Measurements from ENCODE around the gene ZNF813. TPM values are rescaled to one million over a fixed set of nuclear protein-coding genes. Genes with fewer than 3 reads are reported as not detected.

Gene ZNF813
- polyA plus RNA-seq, 3 donors: 5.7 to 8.0 (median 5.9) TPM

Other genes starting within 250 kb of the ZNF813 start
- 10 to 100 TPM; 37.9 to 58.8 (median 55.3) TPM for gene ZNF677, start 212.9 kb upstream of the ZNF813 start, polyA plus RNA-seq (ENCODE audit: insufficient read length in 3 of 3)
- not detected for gene VN1R2, start 209.4 kb upstream of the ZNF813 start, polyA plus RNA-seq (ENCODE audit: insufficient read length in 3 of 3)
- gene VN1R4, start 200.0 kb upstream of the ZNF813 start, polyA plus RNA-seq (ENCODE audit: insufficient read length in 3 of 3): not detected
- 1 to 10 TPM; 7.7 to 9.8 (median 8.1) TPM for gene ZNF845, start 134.0 kb upstream of the ZNF813 start, polyA plus RNA-seq (ENCODE audit: insufficient read length in 3 of 3)
- 10 to 100 TPM; 10.8 to 17.7 (median 13.4) TPM for gene ZNF525, start 102.0 kb upstream of the ZNF813 start, polyA plus RNA-seq (ENCODE audit: insufficient read length in 3 of 3)
- 10 to 100 TPM in 2 of 3 donors, 1 to 10 TPM in 1; 9.5 to 17.3 (median 12.6) TPM for gene ZNF765, start 72.6 kb upstream of the ZNF813 start, polyA plus RNA-seq (ENCODE audit: insufficient read length in 3 of 3)
- gene ZNF761, start 35.7 kb upstream of the ZNF813 start, polyA plus RNA-seq (ENCODE audit: insufficient read length in 3 of 3): 10 to 100 TPM; 11.7 to 18.9 (median 13.6) TPM
- gene ZNF331, start 70.4 kb downstream of the ZNF813 start, polyA plus RNA-seq (ENCODE audit: insufficient read length in 3 of 3): 10 to 100 TPM; 14.4 to 23.7 (median 22.4) TPM
- gene DPRX, start 164.3 kb downstream of the ZNF813 start, polyA plus RNA-seq (ENCODE audit: insufficient read length in 3 of 3): not detected